ENCODE measurements around the gene PRRC2C.

Gene PRRC2C

DNA sequence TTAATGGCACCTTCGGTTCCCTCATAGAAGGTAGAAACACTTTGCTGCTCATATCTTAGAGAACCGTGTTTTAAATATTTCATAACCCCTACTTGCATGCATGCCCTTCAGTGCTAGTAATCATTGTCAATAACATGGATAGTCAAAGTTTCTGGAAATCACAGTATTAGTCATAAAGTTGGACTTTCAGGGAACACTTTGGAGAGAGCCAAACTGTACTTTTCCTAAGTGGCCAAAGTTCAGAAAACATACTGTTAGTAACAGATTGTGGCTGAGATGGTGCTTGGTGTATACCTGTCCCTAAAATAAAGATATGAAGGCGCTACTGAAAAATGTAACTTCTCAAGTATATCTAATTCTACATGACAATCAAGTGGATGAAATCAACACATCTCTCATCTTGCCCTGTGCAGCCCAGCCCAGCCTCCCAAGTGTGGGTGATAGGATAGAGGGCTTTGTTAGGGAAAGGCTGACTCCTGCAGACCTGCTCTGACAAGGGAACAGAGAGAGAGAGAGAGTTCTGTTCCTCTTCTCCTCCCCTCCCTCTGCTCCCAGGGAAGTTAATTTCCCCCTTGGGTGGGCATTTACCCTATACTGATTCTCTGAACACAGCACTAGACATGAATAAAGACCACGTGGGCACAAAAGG is 152.7 kb downstream of the PRRC2C start:
- TF ChIP-seq, protein P1, sequence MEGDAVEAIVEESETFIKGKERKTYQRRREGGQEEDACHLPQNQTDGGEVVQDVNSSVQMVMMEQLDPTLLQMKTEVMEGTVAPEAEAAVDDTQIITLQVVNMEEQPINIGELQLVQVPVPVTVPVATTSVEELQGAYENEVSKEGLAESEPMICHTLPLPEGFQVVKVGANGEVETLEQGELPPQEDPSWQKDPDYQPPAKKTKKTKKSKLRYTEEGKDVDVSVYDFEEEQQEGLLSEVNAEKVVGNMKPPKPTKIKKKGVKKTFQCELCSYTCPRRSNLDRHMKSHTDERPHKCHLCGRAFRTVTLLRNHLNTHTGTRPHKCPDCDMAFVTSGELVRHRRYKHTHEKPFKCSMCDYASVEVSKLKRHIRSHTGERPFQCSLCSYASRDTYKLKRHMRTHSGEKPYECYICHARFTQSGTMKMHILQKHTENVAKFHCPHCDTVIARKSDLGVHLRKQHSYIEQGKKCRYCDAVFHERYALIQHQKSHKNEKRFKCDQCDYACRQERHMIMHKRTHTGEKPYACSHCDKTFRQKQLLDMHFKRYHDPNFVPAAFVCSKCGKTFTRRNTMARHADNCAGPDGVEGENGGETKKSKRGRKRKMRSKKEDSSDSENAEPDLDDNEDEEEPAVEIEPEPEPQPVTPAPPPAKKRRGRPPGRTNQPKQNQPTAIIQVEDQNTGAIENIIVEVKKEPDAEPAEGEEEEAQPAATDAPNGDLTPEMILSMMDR (IDR thresholded peaks at IDR 0.05; ENCODE audit: low read depth, low read length, missing control alignments) = no peak
- no peak for DNase-seq (ENCODE audit: extremely low read depth, low read depth)
- no peak overlapping the region for H3K4me3 ChIP-seq (replicated peaks; ENCODE audit: low read depth, low read length)

DNA sequence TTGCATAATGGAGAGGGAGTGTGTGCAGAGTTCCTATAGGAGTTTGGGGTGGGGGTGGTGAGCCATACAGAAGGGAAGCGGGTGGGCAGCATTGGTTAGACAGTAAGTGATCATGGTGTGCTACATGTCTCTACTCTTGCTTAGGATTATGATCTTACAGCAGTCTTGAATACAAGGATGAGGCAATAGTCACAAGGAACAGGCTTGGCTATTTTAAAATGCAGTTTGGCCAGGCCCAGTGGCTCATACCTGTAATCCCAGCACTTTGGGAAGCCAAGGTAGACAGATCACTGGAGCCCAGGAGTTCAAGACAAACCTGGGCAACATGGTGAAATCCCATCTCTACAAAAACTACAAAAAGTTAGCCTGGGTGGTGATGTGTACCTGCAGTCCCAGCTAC is 154.9 kb downstream of the PRRC2C start:
- no peak for DNase-seq (ENCODE audit: extremely low read depth, low read depth)
- TF ChIP-seq, protein P1 (IDR thresholded peaks at IDR 0.05; ENCODE audit: low read depth, low read length, missing control alignments) = no peak
- H3K4me3 ChIP-seq (replicated peaks; ENCODE audit: low read depth, low read length) = no peak overlapping the region

DNA sequence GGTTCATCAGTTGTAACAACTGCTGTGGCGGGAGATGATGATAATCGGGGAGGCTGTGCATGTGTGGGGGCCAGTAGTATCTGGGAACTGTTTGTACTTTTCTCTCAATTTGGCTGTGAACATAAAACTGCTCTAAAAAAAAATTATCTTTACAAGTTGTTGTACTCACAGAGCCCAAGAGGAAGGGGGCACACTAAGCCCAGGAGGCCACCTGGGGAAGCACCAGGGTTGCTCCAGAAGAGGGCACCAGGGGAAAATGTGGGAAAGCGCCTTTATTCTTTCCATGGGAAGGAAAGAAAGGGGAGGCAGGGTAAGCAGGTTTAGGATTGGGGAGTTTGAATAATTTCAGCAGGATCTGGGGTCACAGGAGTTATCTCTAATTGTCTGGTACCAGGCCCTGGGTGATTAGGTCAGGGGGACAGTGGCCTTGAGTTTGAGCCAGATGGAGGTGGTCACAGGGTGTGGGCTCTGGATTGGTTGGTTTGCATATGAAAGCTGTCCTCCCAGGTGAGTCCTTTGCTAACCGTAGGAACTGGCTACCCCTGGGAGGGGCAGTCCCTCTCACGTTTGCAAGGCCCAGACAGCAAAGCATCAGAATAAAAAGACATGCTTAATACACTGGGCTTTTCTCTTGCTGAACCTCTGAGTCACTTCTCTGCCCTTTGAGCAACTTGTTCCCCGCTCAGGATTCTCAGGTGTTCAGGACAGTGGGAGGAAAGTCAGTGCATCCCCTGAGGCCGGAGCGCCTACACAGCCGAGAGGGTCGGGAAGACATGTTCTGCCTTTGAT is 155.9 kb downstream of the PRRC2C start:
- TF ChIP-seq, protein P1 (IDR thresholded peaks at IDR 0.05; ENCODE audit: low read depth, low read length, missing control alignments) = no peak
- no peak for DNase-seq (ENCODE audit: extremely low read depth, low read depth)
- H3K4me3 ChIP-seq (replicated peaks; ENCODE audit: low read depth, low read length) = no peak overlapping the region

DNA sequence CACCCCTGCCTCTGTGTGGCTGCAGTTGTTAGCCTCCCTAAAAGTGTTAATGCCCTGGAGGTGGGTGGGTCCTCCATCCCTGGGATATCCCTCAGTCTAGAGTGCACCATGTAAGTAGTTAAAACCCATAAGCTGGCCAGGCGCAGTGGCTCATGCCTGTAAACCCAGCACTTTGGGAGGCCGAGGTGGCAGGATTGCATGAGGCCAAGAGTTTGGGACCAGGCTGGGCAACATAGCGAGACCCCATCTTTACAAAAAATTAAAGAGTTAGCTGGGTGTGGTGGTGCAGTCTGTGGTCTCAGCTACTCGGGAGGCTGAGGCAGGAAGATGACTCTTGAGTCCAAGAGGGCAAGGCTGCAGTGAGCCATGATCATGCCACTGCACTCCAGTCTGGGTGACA is 156.9 kb downstream of the PRRC2C start:
- TF ChIP-seq, protein P1 (IDR thresholded peaks at IDR 0.05; ENCODE audit: low read depth, low read length, missing control alignments) = no peak
- no peak for DNase-seq (ENCODE audit: extremely low read depth, low read depth)
- H3K4me3 ChIP-seq (replicated peaks; ENCODE audit: low read depth, low read length) = no peak overlapping the region

Data from HFF-Myc (cell line).